ENCODE measurements around the gene IRAK1.

GRCh38 chrX:153972368-153973126 lies 47.2 kb downstream of the IRAK1 start, which contains the start of gene TMEM187:
- TF ChIP-seq TCF7 (IDR thresholded peaks at IDR 0.05; ENCODE audit: borderline replicate concordance) (no peak), CTCF (IDR thresholded peaks at IDR 0.05 in 2 of 3, conservative IDR thresholded peaks at IDR 0.05 in 1 of 3; ENCODE audit: control insufficient read depth in 2 of 3, extremely low read depth in 1 of 3, insufficient read depth in 1 of 3, low read depth in 3 of 3, low read length in 3 of 3) (no peak), POLR2AphosphoS5 (IDR thresholded peaks at IDR 0.05; ENCODE audit: low read length) (peak; percentile 35; the same call in 1 of the 2 replicates), MYC (IDR thresholded peaks at IDR 0.05; ENCODE audit: insufficient read depth, insufficient read length, insufficient replicate concordance, low read length, severe bottlenecking) (no peak), ASH2L (IDR thresholded peaks at IDR 0.05; ENCODE audit: borderline replicate concordance, low read depth) (no peak), TARDBP (IDR thresholded peaks at IDR 0.05; ENCODE audit: borderline replicate concordance) (no peak), RBBP5 (conservative IDR thresholded peaks at IDR 0.05) (no peak), ZSCAN29 (IDR thresholded peaks at IDR 0.05) (0 out of 2 replicates have a peak, but pooled peaks have one; percentile 60), HDGF (IDR thresholded peaks at IDR 0.05) (no peak), NFYB (IDR thresholded peaks at IDR 0.05; ENCODE audit: insufficient read depth, low read depth, low read length) (no peak)
- TF ChIP-seq, protein P1, sequence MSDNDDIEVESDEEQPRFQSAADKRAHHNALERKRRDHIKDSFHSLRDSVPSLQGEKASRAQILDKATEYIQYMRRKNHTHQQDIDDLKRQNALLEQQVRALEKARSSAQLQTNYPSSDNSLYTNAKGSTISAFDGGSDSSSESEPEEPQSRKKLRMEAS (IDR thresholded peaks at IDR 0.05; ENCODE audit: low read depth, low read length) = no peak
